GM20000 (cell line): ENCODE measurements around the gene SMCHD1.
"Not testable (repeated sequence)": the region's sequence is repeated elsewhere in the genome, so short reads cannot be mapped to it uniquely, and the experiment has no call there.

Experiments
- DNase-seq: peaks from one replicate; pipeline ENCODE4 v3.0.0; 2012; ENCODE audit warnings: low spot score
- CTCF ChIP-seq: IDR thresholded peaks from 2 replicates; pipeline ENCODE4 v1.5.1; 2012; ENCODE audit warnings: mild to moderate bottlenecking, control low read depth; ENCODE audit errors: extremely low read depth, missing control alignments

The SMCHD1 gene

GRCh38 chr18:2717407-2717806 lies 61.9 kb downstream of the SMCHD1 start:
- DNase-seq, result no peak
- no peak for TF ChIP-seq CTCF

- no peak for TF ChIP-seq CTCF
- no peak for DNase-seq
These were observed 63.5 kb downstream of the SMCHD1 start for GRCh38 chr18:2719040-2719439.

- TF ChIP-seq CTCF, result no peak
- DNase-seq, result no peak
These were observed 67.7 kb downstream of the SMCHD1 start for GRCh38 chr18:2723207-2723606.

- DNase-seq, result no peak
- TF ChIP-seq CTCF, result no peak
These were observed 74.2 kb downstream of the SMCHD1 start for GRCh38 chr18:2729757-2730156.

- no peak for DNase-seq
- no peak for TF ChIP-seq CTCF
These were observed 81.3 kb downstream of the SMCHD1 start for GRCh38 chr18:2736823-2737222.

GRCh38 chr18:2740082-2740481 lies 84.6 kb downstream of the SMCHD1 start:
- not testable (repeated sequence) for DNase-seq

GRCh38 chr18:2746274-2746673 lies 90.7 kb downstream of the SMCHD1 start:
- no peak for DNase-seq
- TF ChIP-seq CTCF, result no peak

- DNase-seq, result no peak
- no peak for TF ChIP-seq CTCF
These were observed 102.8 kb downstream of the SMCHD1 start for GRCh38 chr18:2758309-2758708.
